GM18508 (cell line): ENCODE measurements around the gene FAM13A.

Experiments used
- ATAC-seq: cut with Tn5 transposase; IDR thresholded peaks from one replicate; pipeline ENCODE4 v1.9.1; 2021; ENCODE audit warnings: moderate number of reproducible peaks; ENCODE audit not compliant: insufficient read depth, unreplicated experiment

FAM13A gene

DNA sequence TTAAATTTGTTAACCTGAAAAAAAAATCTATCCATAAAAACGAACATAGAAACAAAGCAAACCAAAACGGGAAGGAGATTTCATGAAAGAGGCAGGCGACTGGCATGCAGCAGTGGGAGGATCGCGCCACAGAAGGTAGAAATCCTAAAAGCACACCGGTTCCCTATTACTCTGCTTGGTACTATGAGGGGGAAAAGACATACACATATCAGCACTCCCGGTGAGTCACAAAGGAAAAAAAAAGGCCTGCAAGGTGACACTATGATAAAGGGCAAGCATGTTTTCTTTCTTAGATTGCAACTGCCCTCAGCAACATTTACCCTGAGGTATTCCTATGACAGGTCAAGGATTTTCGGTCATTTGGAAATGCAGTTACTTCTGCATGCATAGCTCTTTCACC lies 298.7 kb downstream of the FAM13A start:
- ATAC-seq: no peak

DNA sequence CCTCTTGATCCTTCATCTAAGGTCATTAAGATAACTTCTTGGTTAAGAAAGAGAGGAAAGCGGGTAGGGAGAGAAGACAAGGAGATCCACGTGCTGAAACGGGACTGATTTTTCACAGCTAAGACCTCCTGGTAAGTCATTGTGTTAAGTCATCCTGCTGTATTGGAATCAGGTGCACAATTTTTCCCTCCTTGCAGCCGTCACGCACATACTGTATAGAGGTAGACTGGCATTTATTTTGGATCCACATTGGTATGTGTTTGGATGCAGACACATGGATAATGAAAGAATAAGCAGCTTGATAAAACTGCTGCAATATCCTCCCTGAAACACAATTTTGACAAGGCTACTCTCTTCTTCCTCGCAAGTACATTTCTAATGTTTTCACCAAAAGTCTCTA lies 299.2 kb downstream of the FAM13A start:
- ATAC-seq: no peak

DNA sequence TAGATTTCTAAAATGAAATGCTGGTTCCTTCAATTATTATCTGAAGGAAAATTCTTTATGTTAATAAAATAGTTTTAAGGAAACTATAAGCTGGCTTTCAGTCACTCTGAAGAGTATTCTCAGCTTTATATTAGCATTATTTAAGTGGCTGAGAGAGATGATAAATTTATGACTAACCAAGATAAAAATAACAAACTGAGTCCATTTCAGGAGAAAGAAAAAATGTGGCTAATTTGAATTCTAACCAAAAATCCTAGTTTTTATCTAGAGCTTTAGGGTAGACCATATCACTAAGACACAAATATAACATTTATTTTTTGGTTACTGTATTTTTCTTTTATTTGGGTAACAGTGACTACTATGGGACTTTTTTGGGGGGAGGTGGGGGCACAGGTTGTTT lies 299.9 kb downstream of the FAM13A start:
- no peak for ATAC-seq

DNA sequence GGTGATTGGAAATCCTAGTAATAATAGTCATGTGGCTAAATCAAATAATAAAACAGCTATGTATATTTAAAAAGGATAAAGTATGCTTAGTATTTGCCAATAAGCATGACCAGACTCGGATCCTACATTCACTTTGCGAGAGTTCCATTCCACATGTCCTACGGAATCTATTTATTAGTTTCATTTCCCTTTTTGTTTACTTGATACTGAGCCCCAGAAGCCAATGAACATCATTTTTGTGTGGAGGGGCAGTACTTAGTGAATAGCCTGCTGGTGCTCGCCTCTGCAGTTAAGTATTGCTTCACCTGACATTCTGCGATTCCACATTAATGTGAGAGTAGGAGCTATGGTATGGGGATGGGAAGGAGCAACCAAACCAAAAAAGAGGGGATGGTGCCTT lies 300.8 kb downstream of the FAM13A start:
- no peak for ATAC-seq

DNA sequence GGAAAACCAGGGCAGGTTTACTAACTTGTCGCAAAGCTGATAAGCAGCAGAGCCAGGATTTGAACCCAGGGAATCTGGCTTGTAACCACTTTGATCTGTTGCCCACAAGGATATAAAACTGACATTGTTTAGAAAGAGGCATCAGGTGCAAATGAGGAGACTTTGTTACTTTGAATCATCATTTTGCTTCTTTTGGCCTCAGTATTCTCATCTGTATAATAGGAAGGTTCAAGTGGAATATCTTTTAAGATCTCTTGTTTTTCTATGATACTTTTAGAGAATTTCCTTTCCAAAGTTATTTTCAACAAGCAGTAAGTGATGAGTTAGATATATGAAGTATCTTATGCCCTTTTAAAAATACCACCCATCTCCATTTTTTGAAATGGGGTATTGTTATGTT lies 301.5 kb downstream of the FAM13A start:
- no peak for ATAC-seq

DNA sequence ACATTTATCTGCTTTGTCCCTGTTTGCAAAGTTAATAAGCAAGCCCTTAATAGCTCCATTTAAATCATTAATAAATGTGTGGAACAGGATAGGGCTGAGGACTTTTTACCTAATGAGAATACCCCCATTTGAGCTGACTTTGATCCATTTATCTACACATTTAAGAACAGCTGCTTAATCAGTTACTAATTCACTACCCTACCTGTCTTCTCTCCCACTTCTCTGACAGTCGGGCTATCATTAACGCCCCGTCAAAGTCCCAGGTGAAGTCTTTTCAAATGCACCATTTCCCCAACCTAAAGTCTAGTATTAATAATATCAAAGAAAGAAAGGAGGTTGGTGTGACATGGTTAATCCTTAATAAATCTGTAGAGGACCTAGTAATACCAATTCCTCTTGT lies 302.2 kb downstream of the FAM13A start:
- no peak for ATAC-seq

DNA sequence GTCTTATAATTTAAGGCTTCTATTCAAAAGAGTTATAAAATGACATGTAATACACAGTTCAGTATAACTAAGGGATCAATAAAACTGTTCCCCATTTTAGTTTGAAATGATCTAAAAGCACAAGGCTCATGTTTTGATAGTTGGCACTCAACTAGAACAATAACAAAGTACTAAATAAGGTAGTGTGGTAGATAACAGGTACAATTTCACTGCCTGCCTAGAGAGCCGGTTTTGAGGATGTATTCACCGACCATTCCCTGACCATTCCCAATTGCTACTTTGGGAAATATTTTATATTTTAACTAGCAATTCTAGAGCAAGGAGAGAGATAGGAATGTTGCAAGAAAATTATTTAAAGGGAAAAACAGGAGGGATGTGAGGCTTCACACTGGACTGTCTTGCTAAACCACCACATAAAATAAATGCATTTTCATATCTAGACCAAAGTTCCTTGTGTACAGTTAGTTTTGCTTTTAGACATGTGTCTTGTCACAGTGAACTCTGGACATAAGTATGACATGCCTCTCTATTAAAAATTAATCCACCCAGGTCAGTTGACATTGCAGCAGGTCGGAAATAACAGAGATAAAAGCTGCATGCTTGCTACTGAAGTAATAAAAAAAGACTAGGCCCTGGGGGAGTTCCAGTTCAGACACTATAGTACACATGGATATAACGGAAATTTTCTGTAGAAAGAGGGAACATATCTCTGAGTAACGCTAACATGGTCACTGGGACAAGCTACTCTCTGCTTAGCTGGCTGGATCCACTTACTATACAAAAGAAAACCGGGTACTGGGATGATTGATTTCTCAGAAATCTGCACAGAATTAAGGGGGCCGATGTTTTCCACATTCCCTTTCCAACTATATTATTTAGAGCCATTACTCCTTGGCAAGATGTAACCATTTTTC lies 303.1 kb downstream of the FAM13A start:
- no peak for ATAC-seq

DNA sequence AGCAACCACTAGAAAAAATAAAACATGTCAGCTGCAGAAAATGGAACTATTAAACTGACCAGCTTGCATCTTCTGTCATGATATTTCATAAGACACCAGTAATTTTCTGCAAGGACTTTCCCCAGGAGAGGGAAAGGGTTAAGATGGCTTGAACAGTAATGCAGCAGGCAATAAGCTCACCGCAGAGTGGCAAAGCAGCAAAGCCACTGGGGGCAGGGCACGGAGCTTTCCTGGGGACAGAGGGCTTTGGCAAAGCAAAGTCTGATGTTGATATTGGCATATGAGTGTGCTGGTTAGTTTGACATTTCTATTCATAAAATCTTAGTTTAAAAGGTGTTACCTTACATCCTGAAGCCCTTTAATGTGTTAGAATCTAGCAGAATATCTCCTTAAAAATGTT lies 304.2 kb downstream of the FAM13A start:
- no peak for ATAC-seq

DNA sequence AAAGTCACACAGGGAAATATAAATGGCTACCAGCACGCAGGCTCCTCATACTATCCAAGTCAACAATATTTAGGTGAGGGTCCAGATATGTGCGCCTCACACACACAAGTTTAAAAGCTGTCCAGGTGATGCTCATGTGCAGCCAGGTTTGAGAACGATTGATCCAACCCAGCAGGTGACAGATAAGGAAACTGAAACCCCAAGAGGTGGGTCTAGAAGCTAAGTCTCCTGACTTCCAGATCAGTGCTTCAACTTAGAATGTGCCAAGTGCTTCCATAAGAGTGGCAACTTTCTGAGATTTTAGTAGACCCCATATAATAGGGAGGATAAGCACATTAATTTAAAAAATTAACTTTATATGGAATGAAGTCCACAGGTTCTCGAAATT lies 304.9 kb downstream of the FAM13A start:
- ATAC-seq: no peak

DNA sequence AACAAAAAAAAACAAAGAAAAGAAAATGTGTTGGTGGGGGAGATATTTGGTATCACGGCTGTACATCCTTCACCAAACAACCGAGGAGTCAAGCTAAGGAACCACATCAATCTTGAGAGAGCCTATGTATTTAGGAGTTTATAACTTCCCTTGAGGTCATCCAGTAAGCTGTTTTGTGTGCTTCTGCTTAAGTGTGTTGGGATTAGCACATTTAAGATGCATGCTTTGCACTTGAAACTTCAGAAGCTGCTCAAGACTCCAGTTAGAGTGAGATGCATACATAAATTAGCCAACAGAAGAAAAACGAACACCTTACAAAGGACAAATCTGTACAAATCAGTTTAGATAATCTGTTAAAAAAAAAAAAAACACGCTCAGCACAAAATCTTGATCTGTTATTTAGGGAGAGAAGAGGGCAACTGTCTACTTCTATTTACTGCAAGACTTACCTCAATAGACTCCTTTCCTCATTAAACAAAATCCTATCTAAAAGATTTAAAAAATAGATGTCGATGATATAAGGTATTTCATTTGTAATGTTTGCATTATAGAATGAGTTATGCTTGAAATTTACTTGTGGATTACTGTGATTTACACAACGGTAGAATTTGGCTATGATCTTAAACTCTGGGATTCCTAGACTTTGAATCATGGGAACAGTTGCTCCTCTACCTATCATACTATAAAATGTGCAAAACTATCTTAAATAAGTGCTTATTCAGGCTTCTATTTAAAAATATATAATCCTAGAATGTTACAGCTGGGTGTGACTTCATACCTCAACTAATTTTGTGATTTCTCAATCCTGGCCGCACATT lies 305.5 kb downstream of the FAM13A start:
- no peak for ATAC-seq

DNA sequence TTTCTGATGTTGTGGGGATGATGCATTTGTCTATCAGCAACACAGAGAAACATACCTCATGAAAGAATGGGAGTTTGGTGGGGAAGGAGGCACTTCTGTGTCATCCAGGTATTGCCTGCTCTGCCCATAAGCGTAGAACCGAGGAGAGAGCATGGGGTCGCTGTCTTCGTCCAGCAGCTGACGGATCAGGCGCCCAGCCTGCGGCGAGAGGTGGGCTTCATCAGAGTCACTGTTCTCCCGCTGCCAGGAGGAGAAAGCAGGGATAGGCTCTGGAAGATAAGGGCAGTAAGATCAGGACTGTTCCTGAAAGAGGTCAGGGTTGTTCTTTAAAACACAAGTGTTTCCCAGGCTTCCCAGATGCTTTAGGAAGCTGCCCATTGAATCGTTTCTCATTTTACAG lies 306.6 kb downstream of the FAM13A start:
- no peak for ATAC-seq

DNA sequence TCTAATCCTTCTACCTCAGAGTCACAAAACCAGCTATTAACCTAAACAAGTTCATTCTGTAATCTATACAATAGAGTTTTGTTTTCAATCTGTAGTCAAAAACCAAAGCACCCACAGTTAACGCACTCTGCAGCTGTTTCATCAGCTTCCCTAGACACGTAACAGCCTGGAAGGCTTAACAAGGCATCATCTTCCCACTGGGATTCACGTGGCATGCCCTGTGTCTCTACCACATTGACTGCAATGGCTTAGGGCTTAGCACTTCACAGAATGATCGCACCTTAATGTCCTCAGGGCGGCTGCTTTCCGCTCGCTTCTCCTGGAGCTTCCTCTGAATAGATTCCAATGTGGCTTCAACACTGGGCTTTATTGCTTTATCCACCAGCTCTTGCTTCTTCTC lies 309.6 kb downstream of the FAM13A start:
- ATAC-seq: no peak

DNA sequence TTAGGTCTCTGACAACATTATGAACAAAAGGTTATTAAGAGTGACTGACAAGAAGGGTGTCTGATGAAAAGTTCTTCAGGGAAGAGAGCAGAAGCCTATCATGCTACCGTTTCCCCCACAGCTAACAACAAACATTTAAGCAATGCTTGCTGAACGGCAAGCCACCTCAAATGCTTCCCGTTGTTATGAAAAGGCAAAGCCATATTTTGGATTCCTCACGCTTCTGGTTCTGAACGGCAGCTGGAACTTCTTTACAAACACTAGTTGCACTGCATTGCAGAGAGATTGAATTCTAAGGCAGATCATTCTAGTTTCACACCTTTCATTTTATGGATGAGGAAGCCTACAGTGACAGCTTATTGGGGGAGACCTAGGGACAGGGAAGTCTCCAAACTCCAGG lies 310.8 kb downstream of the FAM13A start:
- ATAC-seq: no peak

DNA sequence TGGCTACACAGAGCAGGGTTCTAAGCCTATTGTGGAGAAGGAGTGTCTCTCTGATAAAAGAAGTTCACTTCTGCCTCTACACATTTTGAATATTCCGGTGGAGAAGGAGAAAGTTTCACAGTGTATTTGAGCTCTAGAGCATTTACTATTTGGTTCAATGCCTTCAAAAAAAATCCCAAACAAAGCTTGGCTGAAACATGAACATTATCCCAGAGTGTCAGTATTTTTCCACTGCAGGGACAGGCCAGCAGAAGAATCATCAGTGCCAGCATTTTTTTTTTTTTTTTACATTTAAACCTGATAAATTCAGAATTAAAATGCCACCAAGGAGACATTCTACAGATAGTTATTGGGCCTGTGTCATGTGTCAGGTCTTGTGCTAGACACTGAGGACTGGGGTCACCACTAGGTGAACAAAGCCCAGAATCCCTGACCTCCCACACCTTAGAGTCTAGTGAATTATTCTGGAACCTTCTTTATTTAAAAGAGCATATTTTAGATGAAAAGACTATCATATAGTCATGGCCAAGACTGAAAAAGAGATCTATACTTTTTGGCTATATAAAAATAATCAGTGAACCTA lies 311.3 kb downstream of the FAM13A start:
- ATAC-seq: no peak

DNA sequence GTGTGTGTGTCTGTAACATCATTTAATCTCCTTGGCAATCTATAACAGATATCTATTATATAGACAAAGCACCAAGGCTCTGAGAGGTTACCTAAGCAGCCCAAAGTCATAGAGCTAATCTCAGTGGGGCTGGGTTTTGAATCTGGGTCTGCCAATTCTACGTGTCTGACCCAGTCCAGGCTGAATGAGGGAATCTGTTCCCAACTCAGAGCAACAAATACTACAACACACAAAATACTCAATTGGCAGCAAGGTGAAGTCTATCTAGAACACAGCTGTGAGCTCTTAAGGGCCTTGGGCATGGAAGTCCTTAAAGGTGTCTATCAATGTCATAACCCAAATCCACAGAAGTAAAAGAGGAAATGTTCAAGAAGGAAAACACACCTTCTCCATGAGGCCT lies 311.8 kb downstream of the FAM13A start:
- ATAC-seq: no peak

DNA sequence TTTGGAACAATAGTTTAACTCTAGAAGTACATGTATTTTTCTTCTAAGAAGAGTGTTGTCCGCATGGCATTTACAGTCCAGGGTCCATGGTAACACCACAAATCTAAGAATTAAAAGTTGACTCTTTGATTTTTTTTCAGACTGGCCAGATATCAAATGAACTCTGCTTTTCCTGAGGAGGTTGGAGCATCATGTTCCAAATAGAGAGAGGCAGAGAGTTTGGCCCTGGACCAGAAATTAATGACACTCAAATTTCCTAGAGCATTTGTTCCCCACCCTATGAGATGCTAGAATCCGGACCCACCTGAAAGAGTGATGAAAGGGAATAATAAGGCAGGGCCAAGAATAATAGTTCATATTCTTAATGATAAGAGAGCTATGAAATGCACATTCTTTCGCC lies 312.4 kb downstream of the FAM13A start:
- ATAC-seq: no peak

DNA sequence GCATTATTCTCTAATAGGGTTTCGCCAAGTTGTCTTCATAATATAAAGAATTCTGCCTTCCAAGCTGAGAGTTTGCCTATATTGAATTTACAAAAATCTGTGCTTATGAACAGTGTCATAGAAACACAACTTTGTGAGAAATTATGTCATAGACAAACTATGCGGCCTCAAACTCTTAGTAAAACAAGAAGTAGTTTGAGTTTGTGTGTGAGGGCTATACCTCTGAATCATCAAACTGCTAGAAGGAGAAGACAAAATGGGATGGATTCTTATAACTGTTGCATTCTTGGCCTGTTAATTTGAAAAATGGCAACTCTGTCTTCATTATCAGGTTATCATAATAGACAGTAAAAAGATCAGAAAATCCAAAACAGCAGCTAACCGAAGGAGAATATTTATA lies 313.3 kb downstream of the FAM13A start:
- no peak for ATAC-seq

DNA sequence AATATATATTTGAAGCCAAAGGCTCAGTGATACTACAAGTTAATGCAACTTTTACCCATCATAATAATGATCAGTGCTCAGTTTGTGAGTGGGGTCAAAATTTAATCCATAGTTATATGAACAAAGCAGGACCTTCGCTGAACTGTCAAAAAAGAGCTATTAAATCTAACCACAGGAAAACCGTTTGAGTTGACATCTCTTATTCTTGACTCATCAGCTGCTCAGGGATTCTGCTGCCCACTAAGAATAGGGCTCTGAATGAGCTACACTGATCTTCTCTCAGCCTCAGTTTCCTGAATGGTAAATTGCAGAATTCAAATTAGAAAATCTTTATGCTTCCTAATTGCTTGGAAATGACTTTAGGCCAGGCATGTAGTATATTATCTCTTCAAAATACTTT lies 314.4 kb downstream of the FAM13A start:
- ATAC-seq: no peak

DNA sequence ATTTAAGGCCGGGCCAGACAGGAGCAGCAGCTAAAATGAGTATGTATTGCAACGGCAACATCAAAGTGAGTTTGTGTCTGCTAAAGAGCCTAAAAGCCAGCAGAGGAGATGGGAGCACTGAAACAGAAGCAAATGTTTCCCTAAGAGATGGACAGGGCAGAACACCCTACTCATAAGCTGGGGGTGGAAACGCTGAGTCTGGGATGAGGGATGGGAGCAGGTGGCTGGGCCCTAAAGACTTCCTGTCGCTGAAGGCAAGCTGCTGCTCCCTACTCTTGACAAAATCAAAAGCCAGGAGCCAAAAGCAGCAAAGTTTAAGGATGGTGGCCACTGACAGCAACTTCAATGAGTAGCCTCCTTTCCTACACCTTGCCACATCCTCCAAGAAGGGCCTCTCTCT lies 318.8 kb downstream of the FAM13A start:
- ATAC-seq: no peak

DNA sequence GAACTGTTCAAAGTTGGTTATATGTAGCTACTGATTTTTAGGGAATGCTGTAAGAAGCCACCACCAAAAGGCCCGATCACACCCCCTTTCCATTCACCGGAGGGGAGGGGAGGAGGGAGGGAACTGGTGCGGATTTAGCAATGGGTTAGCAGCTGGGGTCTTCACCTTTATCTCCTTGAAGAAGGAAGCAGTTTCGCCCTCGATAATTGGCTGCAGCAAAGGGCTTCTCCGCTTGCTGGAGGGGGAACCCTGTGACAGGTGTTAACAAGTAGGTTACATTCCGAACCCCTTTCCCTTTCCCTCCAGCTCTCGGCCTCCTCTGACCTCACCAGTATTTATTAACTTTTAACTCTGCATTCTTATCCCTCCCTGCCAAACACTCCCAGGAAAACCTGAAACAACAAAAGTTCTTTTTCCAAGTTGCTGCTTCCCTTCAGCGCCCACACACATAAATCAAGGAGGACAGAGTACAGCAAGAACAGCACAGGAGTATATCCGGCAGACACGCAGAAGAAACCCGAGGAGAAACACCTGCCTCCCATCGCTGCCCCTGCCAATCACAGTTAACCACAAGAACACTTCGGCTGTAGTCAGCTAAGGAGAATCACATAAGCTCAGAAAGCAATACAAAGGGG lies 319.6 kb downstream of the FAM13A start:
- peak; percentile 96 for ATAC-seq

DNA sequence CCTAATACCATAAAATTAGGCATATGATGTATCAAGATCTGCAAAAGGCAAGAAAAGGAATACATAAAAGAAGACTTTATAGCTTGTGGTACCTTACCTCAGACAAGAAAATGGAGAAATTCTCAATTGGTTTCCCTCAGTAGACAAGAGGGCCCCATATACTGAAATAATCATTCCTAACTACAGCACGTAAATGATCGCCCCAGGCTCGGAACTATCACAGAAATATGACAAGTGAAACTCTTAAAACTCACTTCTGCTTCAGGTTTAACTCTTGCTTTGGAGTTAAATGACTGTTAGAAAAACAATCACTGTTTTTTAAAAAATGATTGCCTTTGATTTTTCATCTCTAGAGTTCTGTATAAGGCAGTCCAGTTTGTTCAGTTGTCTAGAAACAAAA lies 320.7 kb downstream of the FAM13A start:
- no peak for ATAC-seq
